ENCODE data around the gene LILRA5.
A peak's percentile ranks its signal among the peaks of the same experiment; 100 is the strongest.

Gene LILRA5

GRCh38 chr19:54305141-54305540, 7.8 kb downstream of the LILRA5 start:
- no peak for TF ChIP-seq CTCF (IDR thresholded peaks at IDR 0.05; ENCODE audit: low read depth, low read length)

GRCh38 chr19:54302257-54302656, 10.7 kb downstream of the LILRA5 start:
- in situ Hi-C loops (cut with HindIII; ENCODE audit: low sequenced_read_pairs): no loop called here
- H3K4me3 ChIP-seq (ENCODE audit: low read depth, low read length): no peak overlapping the region
- TF ChIP-seq CTCF (IDR thresholded peaks at IDR 0.05; ENCODE audit: low read depth, low read length): no peak
- DNase-seq (ENCODE audit: low read depth, low spot score): no peak

More at GRCh38 chr19:54305141-54305540, 7.8 kb downstream of the LILRA5 start:
- no peak for DNase-seq (ENCODE audit: low read depth, low spot score)
- in situ Hi-C loops (cut with HindIII; ENCODE audit: low sequenced_read_pairs): no loop called here
- no peak overlapping the region for H3K4me3 ChIP-seq (ENCODE audit: low read depth, low read length)

- no peak for TF ChIP-seq CTCF (IDR thresholded peaks at IDR 0.05; ENCODE audit: low read depth, low read length)
- no peak overlapping the region for H3K4me3 ChIP-seq (ENCODE audit: low read depth, low read length)
- DNase-seq (ENCODE audit: low read depth, low spot score): no peak
- in situ Hi-C loops (cut with HindIII; ENCODE audit: low sequenced_read_pairs): no loop called here
These were observed 13.5 kb downstream of the LILRA5 start for GRCh38 chr19:54299515-54299914.

- in situ Hi-C loops (cut with HindIII; ENCODE audit: low sequenced_read_pairs): no loop called here
- H3K4me3 ChIP-seq (ENCODE audit: low read depth, low read length): no peak overlapping the region
- no peak for DNase-seq (ENCODE audit: low read depth, low spot score)
- TF ChIP-seq CTCF (IDR thresholded peaks at IDR 0.05; ENCODE audit: low read depth, low read length): no peak
These were observed 13.9 kb downstream of the LILRA5 start for GRCh38 chr19:54299126-54299498.

GRCh38 chr19:54298357-54299125, 14.4 kb downstream of the LILRA5 start:
- no peak for TF ChIP-seq CTCF (IDR thresholded peaks at IDR 0.05; ENCODE audit: low read depth, low read length)
- no peak for DNase-seq (ENCODE audit: low read depth, low spot score)
- in situ Hi-C loops (cut with HindIII; ENCODE audit: low sequenced_read_pairs): no loop called here
- no peak overlapping the region for H3K4me3 ChIP-seq (ENCODE audit: low read depth, low read length)

- no peak overlapping the region for H3K4me3 ChIP-seq (ENCODE audit: low read depth, low read length)
- in situ Hi-C loops (cut with HindIII; ENCODE audit: low sequenced_read_pairs): no loop called here
- DNase-seq (ENCODE audit: low read depth, low spot score): no peak
- TF ChIP-seq CTCF (IDR thresholded peaks at IDR 0.05; ENCODE audit: low read depth, low read length): peak; percentile 3
These were observed 15.1 kb downstream of the LILRA5 start for GRCh38 chr19:54297759-54298305.
